GM19023 (cell line): ENCODE results near the gene WAS.
"Not testable (repeated sequence)": the region's sequence is repeated elsewhere in the genome, so short reads cannot be mapped to it uniquely, and the experiment has no call there.

Experiments
- ATAC-seq: cut with Tn5 transposase; IDR thresholded peaks from one replicate; pipeline ENCODE4 v1.9.1; 2021; ENCODE audit warnings: mild to moderate bottlenecking, moderate library complexity; ENCODE audit not compliant: unreplicated experiment

The WAS gene

DNA sequence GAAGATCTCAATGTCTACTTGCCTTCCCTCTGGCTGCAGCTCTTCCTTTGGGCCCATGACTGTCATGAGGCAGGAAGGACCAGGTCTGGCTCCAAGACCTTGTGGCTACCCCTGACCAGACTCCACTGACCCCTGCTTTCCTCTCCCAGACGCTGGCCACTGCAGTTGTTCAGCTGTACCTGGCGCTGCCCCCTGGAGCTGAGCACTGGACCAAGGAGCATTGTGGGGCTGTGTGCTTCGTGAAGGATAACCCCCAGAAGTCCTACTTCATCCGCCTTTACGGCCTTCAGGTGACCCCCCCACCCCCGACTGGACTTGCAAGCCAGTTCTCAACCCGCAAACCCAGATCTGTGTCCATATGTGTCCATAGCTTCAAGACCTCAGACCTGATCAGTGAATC lies 535 bp downstream of the WAS start:
- ATAC-seq = no peak

DNA sequence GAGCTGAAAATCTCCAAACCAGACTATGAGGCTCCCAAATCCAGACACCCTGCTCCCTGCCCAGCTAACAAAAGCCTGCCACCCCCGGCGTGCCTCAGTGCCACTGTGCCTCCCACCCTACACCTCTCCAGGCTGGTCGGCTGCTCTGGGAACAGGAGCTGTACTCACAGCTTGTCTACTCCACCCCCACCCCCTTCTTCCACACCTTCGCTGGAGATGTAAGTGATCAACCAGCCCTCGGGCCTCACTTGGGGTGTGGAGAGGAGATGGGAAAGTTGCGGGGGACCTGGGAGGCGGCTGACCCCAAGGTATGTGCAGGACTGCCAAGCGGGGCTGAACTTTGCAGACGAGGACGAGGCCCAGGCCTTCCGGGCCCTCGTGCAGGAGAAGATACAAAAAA lies 1.8 kb downstream of the WAS start:
- no peak for ATAC-seq

GRCh38 chrX:48688531-48689150 lies 5.0 kb downstream of the WAS start:
- ATAC-seq = no peak

DNA sequence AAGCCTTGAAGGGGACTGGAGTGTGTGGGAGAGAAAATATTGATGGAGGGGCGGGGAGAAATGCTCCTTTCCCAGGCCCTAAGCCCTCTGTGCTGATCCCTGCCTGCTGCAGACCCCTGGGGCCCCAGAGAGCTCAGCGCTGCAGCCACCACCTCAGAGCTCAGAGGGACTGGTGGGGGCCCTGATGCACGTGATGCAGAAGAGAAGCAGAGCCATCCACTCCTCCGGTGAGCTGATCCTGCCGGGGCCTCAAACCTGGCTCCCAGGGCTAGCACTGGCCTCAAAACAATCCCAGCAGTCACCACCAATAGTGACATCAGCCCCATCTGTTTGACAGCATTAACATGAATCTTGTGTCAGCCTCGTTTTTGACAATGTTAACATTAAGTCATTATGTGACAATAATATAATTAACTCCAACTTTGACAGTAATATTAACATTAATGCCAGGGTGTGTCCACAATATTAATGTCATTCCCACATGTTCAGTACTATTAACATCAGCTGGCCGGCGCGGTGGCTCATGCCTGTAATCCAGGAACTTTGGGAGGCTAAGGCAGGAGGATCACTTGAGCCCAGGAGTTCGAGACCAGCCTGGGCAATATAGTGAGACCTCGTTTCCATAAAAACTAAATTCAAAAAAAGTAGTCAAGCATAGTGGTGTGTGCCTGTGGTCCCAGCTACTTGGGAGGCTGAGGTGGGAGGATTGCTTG lies 5.8 kb downstream of the WAS start:
- no peak for ATAC-seq

GRCh38 chrX:48691746-48692145 lies 8.1 kb downstream of the WAS start:
- not testable (repeated sequence) for ATAC-seq

DNA sequence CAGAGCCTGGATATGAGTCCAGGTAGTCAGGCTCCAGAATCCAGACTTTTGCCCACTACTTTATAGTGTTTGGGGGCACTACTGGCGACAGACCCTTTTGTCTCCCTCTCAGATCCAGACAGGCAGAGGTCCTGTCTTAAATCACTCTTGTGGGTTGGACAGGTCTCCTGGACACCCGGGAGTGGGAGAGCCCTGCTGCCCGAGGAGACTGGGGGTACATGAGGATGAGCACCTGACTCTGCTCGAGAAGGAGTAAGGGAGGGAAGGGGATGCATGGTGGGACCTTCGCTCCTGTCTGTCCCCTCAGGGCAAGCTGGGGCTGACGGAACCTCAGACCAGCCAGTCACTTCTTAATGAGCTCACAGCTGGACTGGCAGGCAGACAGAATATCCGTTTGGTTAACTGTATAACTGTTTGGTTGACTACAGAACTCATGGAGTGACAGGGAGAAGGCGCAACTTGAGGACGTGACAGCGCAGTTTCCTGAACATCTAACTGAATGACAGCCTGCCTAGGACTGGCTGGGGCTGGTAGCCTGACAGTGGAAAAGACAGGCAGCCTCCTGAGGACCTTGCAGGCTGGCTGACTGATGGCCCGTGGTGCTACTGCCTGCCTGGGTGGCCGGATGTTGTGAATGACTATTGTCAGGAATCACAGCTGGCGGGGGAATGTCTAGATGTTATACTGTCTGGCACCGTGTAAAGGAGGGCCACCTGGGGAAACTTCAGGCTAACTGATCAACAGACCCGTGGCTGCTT lies 11.4 kb downstream of the WAS start:
- no peak for ATAC-seq

GRCh38 chrX:48695534-48695896 lies 11.9 kb downstream of the WAS start:
- ATAC-seq = no peak

- ATAC-seq = peak; percentile 3
Observed at GRCh38 chrX:48695925-48696300, 12.3 kb downstream of the WAS start.

DNA sequence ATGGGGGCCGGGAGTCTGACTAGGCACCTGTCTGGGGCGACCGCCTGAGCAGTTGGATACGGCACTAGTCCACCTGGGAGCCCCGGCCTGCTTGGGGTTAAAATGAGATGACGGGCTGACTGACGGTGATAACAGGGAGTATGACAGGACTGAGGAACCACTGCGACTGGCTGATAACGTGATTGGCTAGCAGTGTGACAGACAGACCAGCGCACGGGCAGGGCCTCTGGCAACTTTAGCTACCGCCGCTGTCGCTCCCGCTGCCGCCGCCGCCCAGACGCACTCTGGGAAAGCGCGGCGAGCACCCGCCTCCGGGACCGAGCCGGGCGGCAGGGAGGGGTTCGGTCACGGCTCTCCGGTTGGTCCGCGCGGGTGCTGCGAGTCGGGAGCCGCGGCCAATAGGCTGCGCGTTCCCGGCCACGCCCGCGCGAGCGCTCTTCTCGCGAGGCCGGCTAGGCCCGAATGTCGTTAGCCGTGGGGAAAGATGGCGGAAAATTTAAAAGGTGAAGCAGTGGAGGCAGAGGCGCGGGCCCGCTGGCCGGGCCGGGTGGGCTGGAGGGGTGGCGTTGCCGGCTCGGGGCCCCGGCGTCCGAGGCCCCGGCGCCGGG lies 12.8 kb downstream of the WAS start, which contains the start of gene SUV39H1:
TSS of gene SUV39H1 (plus strand) at position 434 of the 608 bp plus-strand sequence. CDS start at position 485, 51 bp downstream.
- peak; percentile 84 for ATAC-seq

GRCh38 chrX:48696909-48697727 lies 13.5 kb downstream of the WAS start:
- ATAC-seq = peak; percentile 14

- ATAC-seq = no peak
Observed at GRCh38 chrX:48698306-48698705, 14.7 kb downstream of the WAS start.

GRCh38 chrX:48700246-48700645 lies 16.6 kb downstream of the WAS start:
- ATAC-seq = no peak

DNA sequence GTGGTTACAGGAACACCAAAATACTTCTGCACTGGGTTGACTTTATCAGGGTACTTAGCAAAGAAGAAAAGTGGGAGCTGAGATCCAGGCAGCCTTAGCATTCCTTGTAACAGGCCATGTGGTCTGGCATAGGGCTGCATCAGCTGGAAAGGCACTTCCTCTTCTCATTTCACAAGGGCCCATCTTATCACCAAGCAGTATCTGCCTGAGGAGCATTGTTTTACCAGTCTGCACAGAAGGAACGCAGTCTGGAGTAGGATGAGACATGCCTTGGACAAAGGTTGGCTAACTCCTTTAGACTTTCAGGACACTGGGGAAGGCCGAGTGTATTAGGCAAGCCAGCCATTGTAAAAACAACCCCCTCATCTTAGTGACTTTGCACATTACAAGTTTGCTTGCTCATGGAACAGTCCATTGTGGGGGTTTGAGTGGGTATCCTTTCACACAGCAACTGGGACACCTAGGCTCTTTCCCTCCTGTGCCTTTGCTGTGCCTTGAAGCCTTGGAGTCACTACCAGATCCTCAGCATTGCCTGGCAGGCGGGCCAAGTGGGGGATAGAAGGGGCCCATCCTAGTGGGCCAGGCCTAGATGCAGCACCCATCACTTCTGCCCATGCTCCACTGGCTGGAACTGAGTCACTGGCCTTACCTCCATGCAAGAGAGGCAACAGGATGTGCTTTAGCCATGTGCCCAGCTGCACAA lies 17.5 kb downstream of the WAS start:
- no peak for ATAC-seq

DNA sequence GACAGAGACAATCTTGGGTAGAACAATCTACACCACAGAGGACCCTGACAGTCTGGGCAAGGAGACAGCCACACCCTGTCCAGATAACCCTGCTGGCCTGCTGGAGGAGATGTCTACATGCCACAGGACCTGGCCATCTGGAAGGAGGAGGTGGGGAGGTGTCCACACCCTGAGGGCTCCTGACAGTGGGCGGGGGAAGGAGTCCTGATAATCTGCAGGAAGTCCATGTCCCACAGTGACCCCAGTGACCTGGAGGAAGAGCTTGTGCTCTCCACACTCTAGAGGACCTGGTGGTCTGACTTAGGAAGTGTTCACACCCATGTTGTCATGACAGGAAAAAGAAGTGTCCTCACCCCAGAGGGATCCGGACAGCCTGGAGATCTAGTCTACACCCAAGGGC lies 18.4 kb downstream of the WAS start:
- ATAC-seq = no peak

DNA sequence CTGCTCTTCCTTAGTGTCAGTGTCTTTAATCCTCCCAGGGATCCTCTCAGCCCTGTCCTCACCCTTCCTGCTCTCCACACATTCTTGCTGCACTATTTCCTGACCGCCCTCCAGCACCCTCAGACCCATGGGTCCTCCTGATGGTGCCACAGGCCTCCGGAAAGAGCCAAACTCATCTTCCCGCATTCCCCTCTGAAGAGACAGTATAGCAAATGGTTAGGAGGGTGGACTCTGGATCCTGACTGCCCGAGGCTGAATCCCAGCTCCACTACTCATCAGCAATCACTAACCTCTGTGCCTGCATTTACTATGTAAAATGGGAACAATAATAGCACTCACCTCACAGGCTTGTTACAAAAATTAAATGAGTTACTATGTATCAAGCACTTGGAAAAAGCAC lies 19.1 kb downstream of the WAS start:
- ATAC-seq = no peak

DNA sequence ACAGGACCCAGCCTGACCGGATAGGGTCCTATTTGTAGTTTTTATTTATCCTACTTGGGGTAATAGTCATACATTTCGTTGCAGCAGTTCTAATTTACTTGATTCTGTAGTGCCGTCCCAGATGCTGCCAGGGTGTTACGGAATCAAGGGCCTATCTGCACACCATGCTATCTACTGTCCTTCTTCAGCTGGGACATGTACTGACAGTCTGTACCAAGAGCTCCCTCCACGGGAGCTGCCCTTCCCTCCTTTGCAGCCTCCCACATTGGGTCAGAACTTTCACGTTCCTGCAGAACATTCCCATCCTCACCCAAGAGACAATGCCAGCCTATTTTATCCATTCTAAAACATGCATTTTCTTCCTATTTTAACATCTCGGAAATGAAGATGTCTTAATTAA lies 19.6 kb downstream of the WAS start:
- no peak for ATAC-seq

DNA sequence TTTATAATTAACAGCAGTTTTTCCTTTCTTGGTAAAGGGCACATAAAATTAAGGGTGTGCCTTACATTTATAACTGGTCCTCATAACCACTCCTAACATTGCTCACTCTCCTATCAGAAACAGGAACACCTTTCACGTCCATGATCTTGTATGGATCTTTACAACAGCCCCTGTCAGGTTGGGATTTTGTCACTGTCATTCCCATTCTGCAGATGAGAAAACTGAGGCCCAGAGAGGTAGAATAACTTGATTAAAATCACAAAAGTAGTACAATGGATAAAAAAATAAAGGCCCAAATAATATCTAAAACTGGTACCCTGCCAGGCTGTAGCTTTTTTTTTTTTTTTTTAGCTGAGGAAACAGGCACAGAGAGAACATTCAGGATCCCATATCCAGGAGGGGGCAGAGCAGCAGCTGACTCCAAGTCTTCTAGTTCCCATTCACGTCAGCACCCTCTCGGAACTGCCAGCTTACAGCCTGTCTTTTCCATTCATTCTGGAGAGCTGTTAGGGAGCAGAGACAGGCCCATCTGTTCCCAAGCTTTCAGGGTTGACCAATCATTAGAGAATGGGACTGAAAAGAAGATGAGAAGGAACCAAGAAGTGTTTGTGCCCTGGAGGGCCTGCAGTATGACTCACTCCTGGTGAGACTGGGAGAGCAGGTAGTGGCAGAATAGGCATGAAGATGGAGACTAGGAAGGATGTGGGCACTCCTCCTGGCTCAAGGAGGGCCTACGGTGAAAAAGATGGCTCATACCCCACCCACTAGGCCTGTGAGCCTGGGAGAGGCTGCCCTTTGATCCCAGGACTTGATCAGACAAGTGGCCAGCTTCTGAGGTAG lies 20.3 kb downstream of the WAS start:
- ATAC-seq = no peak

- ATAC-seq = no peak
Observed at GRCh38 chrX:48705871-48706270, 22.3 kb downstream of the WAS start.

DNA sequence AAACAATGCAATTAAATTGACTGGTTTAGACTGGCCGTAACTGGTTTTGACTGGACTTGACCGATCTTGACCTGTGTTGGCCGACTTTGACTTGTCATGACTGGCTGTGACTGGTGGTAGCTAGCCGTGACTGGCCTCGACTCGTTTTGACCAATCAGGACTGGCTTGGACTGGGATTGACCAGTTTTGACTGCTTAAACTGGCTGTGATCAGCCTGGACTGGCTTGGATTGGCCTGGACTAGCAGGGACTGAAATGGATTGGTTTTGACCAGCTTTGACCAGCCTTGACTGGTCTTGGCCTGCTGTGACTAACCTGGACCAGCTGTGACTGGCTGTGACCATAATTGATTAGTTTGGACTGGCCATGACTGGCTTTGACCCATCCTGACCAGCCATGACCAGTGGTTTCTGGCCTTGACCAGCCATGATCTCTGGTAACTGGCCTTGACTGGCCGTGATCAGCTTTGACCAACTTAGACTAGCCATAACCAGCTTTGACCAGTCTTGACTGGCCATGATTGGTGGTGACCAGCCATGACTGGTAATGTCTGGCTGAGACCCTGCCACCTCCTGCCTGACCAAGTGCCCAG lies 26.0 kb downstream of the WAS start:
- no peak for ATAC-seq
